Neural progenitor cell (in vitro differentiated cells): ENCODE results near the gene NEGR1.

Source experiments
- CTCF ChIP-seq: fragments of 200-600 bp; sonication (generic); IDR thresholded peaks from 2 replicates; pipeline ENCODE4 v1.5.1; 2017; ENCODE audit warnings: antibody characterized with exemption, mild to moderate bottlenecking
- EZH2 ChIP-seq: fragments of 200-600 bp; sonication (generic); IDR thresholded peaks from 2 replicates; pipeline ENCODE4 v1.6.1; 2017; ENCODE audit warnings: antibody characterized with exemption, mild to moderate bottlenecking, moderate library complexity
- EZH2phosphoT487 ChIP-seq: fragments of 200-600 bp; sonication (generic); IDR thresholded peaks from 2 replicates; pipeline ENCODE4 v1.6.1; 2017; ENCODE audit warnings: antibody characterized with exemption

DNA sequence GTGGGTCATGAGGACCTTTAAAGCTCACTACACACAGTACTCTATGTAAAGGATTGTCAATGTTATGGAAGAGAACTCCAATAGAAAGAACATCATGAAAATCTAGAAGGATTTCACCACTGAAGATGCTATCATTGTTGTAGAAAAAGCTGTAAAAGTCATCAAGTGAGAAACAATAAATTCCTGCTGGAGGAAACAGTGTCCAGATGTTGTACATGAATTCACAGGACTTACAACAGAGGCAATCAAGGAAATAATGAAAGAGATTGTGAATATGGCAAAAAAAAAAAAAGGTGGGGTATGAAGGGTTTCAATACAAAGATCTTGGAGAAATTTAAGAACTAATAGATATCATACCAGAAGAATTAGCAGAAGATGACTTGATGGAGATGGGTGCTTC is 846.4 kb downstream of the NEGR1 start:
- no peak for TF ChIP-seq CTCF
- no peak for TF ChIP-seq EZH2phosphoT487
- no peak for TF ChIP-seq EZH2
